ENCODE measurements around the gene ADISSP.
A peak's percentile ranks its signal among the peaks of the same experiment; 100 is the strongest.

Gene ADISSP

DNA sequence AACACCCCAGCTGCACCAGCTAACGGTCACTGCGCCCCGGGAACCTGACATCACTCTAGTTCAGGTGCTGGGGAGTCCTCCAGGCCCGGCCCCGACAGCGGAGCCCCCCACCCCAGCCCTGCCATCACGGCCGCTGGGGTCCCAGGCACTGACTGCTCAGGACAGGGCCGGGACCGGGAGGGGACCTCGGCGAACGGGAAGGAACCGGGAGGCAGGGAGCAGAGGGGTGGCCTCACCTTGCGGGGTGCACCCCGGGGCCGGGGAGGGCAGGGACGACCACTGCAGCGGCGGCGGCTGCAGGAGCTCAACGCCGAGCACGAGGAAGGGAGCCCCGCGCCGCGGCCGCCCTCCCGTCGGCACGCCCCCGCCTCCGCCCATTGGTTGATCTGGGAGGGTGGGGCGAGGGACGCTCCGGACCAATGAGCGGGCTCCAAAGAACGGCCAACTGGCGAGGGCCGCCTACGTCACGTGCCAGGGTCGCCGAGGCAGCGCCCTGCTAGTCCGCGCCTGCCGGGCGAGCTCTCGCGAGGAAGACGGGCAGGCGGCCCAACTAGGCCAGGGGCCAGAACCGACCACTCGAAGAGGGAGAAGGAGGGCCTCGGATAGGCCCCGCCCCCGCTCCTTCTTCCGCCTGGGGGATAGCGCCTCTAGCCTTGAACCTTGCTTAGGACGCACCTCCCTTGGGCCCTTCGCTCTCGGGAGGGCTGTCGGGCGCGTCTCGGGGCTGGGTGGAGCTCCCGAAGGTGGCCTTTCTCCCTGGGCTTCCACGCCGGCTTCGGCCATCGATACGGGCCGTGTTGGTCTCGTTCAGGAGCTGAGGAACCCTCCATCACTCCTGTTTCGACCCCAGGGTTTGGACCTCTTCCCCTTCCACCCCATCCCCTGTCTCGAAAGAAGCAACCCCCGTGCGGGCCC lies at the start of gene ADISSP:
TSS of gene ADISSP (minus strand) at position 327 of the 915 bp plus-strand sequence. CDS start 7,653 bp downstream, outside the sequence.
- intact Hi-C loops (cut with DNase I), result loop anchor here (2.0 kb wide), 1 partner anchor 53 kb away; the partner anchor contains the start of gene AP5S1
- DNase-seq, result peak; percentile 98 to 100 (median 99)

DNA sequence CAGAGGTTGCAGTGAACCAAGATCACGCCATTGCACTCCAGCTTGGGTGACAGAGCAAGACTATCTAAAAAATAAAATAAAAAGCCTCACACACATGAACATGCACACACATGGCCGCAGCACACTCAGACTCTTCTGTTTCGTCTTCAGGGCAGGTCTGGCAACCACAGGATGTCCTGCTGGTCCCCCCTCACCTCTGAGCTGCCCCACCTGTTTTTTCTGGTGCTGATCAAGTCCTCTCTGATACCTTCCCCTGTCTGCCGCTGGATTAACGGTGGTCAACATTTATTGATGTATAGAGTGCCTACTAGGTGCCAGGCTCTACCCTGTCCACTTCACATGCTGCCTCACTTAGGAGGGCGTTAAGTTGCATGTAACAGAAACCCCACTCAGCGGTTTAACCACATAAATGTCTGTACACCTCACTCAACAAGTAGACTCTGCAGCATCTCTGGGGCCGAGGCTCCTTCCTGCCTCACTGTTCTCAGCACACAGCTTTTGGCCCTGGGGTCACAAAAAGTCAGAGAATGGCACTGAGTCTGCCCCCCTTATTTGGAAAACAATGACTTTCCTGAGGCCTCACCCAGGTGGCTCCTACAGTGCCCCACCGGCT lies 48.3 kb upstream of the ADISSP start:
- intact Hi-C loops (cut with DNase I), result no loop called here
- no peak for DNase-seq

DNA sequence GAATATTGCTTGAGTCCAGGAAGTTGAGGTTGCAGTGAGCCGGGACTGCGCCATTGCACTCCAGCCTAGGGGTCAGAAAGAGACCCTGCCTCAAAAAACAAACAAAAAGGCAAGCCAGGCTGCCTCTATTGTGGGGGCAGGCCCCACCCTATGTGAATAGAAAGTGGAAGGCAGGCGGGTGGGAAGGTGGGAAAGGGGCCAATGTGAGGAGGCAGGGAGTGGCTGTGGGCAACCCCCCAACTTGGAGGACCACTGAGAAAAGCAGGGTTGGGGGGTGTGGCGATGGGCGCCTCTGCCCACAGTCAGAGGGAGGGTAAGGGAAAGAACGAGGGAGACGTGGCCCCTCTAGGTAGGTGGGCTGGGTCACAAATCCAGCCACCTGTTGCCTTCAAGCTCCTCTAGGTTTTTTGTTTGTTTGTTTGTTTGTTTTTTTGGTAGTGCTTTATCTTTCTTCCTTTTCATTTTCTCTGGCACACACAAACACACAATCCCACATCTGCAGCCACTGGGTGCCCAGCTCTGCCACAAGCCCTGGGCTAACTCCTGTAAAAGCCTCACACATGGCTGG lies 47.5 kb upstream of the ADISSP start:
- intact Hi-C loops (cut with DNase I), result no loop called here

DNA sequence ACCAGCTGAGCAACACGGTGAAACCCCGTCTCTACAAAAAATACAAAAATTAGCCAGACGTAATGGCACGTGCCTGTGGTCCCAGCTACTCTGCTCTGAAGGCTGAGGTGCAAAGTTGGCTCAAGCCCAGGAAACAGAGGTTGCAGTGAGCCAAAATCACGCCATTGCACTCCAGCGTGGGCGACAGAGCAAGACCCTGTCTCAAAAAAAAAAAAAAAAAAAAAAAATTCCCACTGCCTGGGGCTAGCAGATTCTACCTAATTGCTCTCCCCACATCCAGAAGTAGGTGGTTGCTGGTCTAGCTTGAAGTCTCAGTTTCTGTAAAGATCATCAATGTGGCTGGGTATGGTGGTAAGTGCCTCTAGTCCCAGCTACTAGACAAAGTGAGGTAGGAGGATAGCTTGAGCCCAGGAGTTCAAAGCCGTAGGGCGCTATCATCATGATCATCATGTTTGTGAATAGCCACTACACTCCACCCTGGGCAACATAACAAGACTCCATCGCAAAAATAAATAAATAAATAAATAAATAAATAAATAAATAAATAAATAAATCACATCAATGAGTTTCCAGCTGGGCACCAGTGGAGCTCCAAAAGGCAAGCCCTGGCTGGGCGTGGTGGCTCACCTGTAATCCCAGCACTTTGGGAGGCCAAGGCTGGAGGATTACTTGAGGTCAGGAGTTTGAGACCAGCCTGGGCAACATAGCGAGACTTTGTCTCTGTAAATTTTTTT lies 46.5 kb upstream of the ADISSP start:
- intact Hi-C loops (cut with DNase I), result no loop called here
- peak in 1 of 42 donors; percentile 24 for DNase-seq

More for the DNA sequence above, 47.5 kb upstream of the ADISSP start:
- DNase-seq, result peak in 2 of 42 donors; percentile 4 to 13

DNA sequence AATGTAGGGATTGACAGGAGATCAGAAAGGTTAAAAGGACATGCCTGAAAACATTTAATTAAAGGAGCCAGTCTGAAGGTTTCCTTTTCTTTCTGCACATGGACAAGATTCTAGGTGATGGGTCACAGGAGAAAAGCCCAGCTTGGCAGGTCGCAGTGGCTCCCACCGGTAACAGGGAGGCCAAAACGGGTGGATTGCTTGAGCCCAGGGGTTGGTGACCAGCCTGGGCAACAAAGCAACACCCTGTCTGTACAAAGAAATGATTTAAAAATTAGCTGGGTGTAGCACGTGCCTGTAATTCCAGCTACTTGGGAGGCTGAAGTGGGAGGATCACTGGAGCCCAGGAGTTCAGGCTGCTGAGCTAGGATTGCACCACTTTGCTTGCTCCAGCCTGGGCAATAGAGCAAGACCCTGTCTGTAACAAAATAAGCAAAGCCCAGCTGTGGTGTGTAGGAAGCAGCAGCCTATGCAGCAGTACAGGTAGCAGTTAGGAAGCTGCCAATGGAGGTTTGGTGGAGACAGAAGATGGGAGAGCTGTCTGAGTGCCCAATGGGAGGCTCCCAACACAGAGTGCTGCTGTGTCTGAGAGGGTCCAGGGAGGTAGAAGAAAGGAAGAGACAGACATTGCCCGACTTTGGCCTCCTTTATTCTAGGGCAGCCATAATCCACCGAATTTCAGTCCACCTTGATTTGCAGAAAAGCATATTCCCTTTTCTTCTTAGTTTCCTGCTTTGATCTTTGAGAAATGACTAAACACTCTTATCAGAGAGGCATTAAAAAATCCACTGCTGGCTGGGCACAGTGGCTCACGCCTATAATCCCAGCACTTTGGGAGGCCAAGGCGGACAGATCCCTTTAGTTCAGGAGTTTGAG lies 45.7 kb upstream of the ADISSP start:
- DNase-seq, result peak in 1 of 42 donors; percentile 19
- intact Hi-C loops (cut with DNase I), result no loop called here

DNA sequence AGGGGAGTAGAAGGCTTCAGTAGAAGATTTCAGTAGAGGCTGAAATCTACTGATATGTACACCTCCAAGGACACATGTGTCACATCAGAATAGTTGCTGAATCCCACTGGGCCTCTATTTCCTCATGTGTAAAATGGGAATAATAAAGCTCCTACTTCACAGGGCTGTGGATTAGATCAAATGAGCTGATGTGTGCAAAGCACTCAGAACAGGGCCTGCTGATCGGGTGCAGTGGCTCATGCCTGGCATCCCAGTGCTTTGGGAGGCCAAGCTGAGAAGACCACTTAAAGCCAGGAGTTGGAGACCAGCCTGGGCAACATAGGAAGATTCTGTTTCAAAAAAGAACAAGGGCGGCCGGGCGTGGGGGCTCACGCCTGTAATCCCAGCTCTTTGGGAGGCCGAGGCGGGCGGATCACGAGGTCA lies 44.7 kb upstream of the ADISSP start:
- DNase-seq, result peak in 1 of 42 donors; percentile 23
- intact Hi-C loops (cut with DNase I), result no loop called here

DNA sequence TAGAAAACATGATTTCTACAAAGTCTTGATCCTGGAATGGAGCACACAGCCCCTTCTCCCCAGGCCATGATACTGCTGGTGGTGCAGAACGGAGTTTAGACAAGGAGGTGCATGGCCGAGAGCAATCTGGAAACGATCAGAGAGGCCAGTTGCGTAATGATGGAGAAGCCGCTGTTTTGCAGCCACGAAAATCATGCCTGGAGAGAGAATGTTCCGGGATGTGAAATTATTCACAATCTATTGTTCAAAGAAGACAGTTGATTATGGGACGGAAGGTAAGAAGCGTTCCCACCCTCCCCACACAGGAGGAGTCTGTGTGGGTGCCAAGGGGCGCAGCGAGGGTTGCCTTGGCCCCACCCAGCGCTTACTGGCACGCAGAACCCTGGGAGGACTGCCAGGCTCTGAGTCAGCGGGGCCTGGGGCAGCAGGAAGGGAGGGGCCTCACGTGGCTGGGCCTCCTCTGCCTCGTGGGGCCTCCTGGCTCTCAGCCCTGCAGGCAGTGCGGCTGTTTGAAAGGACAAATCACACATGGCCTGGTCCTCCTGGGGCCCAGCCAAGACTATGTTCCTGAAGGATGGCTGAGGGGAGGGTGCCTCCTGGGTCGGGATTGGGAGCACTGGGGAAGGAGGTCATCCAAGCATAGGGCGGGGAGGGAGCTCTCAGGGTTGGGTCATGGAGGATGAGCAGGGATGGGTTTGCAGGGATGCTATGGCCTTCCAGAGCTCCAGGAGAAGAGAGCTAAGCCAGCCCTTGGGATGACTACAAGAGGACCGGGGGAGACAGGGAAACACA lies 44.1 kb upstream of the ADISSP start:
- DNase-seq, result peak; percentile 93 to 99 (median 98)
- intact Hi-C loops (cut with DNase I), result loop anchor here (2.0 kb wide), 1 partner anchor 15 kb away; the partner anchor contains the start of gene CDC25B

DNA sequence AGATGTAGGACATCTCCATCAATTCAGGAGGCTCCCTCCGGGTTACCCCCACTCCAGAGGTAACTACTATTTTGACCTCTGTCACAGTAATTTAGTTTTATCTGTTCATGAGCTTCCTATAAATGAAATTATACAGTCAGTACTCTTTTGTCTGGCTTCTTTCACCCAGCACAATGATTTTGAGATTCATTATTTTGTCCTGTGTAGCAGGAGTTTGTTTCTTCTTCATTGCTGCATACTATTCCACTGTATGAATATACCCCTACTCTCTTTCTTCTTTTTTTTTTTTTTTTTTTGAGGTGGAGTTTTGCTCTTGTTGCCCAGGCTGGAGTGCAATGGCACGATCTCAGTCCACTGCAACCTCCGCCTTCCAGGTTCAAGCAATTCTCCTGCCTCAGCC lies 41.0 kb upstream of the ADISSP start:
- intact Hi-C loops (cut with DNase I), result no loop called here
- no peak for DNase-seq

DNA sequence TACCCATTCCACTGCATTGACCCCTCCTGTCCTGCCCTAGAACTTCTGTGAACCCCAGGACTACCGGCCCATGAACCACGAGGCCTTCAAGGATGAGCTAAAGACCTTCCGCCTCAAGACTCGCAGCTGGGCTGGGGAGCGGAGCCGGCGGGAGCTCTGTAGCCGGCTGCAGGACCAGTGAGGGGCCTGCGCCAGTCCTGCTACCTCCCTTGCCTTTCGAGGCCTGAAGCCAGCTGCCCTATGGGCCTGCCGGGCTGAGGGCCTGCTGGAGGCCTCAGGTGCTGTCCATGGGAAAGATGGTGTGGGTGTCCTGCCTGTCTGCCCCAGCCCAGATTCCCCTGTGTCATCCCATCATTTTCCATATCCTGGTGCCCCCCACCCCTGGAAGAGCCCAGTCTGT lies 37.2 kb upstream of the ADISSP start:
- intact Hi-C loops (cut with DNase I), result no loop called here
- DNase-seq, result peak in 1 of 42 donors; percentile 13

DNA sequence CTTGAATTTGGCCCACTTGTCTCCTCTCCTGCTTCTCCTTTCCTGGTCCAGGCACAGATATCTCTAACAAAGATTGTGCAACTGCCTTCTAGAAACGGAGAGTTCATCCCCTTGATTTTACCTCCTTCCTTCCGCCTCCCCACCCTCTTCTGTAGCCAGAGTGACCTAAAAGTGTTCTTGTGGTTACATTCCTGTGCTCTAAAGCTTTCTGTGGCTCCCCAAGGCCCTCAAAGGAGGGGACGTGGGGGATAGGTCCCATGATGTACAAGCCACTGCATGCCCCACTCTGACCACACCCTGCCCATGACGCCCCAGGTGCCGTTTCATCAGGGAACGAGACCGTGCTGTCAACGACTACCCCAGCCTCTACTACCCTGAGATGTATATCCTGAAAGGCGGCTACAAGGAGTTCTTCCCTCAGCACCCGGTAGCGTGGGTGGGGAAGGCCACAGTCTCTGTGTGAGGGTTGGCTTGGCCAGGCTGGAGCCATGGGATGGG lies 36.8 kb upstream of the ADISSP start:
- intact Hi-C loops (cut with DNase I), result no loop called here
- no peak for DNase-seq

DNA sequence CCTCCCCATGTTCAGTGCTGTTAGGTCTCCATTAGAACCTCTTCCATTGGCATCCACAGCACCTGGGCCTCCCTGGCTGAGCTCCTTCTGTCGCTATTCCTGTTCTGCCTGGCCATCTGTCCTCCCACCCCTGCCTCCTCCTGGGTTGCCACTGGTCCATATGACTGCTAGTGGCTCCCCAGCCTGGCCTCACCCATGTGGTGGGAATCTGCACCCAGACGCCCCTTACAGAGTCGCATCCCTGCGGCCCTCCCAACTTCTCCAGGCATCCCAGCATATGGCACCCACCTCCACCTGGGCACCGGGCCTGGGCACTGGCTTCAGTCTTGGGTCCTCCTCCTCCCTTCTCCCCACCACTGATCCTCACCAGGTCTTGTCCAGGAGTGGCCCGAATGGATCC lies 36.3 kb upstream of the ADISSP start:
- intact Hi-C loops (cut with DNase I), result no loop called here
- DNase-seq, result no peak

DNA sequence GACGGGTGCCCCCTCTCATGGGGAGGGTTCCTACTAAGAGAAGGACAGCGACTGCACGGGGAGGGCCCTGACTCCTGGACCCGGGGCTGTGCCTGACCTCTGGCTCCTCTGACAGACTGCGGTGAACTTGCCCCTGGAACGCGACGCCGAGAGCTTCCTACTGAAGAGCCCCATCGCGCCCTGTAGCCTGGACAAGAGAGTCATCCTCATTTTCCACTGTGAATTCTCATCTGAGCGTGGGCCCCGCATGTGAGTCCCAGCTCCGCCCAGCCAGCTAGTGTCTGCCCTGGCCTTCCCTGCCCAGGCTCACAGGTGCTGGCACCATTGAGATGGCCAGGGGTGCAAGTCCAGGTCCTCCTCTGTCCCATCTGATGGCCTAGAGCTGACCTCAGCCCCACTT lies 35.7 kb upstream of the ADISSP start:
- DNase-seq, result no peak
- intact Hi-C loops (cut with DNase I), result no loop called here

DNA sequence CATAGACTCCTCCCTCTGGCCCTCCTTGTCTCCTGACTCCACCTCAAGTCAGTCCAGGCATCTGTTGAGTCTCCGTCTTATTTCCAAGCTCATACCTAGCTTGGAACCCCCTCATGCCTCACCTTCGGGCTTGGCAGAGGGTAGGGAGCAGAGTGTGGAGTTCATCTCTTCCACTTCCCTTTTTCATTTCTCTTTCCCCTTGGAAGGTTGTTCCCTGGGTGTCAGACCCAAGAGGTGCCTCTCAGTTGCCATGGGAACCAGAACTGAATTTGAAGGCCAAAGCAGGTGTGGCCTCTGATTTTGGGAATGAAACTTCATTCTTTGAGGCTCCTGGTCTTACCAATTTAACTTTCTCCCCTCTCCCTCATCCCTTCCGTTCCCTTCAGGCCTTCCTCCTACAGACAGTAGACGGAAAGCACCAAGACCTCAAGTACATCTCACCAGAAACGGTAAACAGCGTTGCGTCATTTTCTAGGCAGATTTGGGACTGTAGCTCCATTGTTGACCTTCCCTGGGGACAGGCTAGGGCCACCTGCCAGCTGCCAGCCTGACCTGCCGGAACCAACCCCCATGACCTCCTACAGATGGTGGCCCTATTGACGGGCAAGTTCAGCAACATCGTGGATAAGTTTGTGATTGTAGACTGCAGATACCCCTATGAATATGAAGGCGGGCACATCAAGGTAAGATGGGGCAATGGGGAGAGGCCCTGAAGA lies 35.1 kb upstream of the ADISSP start:
- intact Hi-C loops (cut with DNase I), result no loop called here
- no peak for DNase-seq

DNA sequence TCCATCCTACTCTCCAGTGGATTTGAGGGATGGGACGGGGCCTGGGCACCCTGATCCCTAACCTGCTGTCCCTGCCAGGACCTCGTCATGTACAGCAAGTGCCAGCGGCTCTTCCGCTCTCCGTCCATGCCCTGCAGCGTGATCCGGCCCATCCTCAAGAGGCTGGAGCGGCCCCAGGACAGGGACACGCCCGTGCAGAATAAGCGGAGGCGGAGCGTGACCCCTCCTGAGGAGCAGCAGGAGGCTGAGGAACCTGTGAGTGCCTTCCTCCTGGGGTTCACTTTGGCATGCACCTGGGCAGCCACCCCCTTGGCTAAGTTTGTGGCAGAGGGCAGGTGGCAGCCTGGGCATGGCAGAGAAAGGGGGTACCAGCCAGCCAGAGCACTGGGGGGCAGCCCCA lies 34.3 kb upstream of the ADISSP start:
- intact Hi-C loops (cut with DNase I), result no loop called here
- DNase-seq, result no peak

DNA sequence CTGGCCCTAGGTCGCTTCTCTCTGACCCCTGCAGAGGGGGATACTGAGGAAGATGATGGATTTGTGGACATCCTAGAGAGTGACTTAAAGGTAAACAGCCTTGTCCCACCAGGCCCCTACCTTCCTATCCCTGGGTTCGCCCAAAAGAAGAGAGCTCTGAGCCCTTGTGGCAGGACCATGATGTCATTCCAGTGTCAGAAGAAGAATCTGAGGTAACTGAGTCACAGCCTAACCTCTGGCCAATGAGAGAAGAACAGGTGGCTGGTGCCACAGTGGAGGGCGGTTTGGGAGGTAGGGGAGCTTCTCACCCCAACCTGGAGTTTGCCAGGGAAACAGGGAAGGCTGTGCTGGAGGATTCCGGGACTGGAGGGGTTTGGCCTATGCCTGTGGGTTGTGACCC lies 33.7 kb upstream of the ADISSP start:
- DNase-seq, result no peak
- intact Hi-C loops (cut with DNase I), result no loop called here

DNA sequence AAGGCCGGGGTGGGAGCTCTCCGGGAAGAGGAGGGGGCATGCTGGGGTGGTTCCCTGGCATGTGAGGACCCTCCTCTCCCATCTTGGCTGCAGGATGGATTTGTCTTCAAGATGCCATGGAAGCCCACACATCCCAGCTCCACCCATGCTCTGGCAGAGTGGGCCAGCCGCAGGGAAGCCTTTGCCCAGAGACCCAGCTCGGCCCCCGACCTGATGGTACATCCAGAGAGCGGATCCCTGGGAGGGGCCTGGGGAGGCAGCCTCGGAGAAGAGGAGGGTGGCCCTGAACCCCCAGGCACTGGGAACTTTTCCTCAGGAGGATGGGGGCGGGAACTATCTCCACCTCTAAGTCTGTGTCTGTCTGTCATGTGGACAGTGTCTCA lies 33.3 kb upstream of the ADISSP start:
- intact Hi-C loops (cut with DNase I), result no loop called here
- DNase-seq, result peak in 1 of 42 donors; percentile 37
